Measurements from ENCODE around the gene VWA3B.
"Not testable (repeated sequence)": the region's sequence is repeated elsewhere in the genome, so short reads cannot be mapped to it uniquely, and the experiment has no call there.

Gene VWA3B, protein sequence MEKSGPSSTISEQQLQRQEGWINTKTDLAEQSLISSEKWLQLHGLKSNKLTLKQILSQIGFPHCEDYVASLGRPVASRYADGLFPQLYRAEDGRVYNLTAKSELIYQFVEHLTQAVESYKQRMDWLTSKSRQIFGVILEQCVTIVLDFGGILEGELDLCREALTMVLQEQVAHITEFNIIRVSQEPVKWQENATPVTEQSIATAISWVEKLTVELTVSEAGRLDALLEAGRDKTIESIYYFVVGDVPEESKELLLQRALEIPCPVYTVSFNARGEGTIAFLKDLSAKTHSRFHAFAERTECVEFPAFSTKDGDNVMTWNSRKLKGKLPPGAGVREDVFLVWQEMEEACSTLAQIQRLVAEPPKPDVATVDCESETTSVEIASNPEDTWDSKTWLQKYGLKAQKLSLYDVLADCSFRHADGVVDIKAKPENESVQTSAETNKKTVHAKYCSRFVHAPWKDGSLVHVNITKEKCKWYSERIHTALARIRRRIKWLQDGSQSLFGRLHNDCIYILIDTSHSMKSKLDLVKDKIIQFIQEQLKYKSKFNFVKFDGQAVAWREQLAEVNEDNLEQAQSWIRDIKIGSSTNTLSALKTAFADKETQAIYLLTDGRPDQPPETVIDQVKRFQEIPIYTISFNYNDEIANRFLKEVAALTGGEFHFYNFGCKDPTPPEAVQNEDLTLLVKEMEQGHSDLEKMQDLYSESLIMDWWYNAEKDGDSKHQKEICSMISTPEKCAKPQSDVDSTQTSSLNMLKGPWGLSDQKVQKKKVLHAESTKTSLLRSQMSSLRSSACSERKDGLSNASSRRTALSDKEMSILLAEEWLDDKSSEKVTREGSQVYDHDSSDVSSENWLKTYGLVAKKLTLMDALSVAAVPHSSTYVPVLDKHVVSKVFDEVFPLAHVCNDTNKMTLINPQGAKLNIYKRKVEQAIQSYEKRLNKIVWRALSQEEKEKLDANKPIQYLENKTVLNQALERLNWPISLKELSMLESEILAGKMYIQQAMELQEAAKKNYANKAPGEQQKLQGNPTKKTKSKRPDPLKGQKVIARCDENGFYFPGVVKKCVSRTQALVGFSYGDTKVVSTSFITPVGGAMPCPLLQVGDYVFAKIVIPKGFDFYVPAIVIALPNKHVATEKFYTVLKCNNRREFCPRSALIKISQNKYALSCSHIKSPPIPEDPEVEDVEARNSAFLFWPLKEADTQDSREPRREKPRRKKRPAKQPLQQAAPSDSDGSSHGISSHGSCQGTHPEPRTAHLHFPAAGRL (N-terminal part only)

DNA sequence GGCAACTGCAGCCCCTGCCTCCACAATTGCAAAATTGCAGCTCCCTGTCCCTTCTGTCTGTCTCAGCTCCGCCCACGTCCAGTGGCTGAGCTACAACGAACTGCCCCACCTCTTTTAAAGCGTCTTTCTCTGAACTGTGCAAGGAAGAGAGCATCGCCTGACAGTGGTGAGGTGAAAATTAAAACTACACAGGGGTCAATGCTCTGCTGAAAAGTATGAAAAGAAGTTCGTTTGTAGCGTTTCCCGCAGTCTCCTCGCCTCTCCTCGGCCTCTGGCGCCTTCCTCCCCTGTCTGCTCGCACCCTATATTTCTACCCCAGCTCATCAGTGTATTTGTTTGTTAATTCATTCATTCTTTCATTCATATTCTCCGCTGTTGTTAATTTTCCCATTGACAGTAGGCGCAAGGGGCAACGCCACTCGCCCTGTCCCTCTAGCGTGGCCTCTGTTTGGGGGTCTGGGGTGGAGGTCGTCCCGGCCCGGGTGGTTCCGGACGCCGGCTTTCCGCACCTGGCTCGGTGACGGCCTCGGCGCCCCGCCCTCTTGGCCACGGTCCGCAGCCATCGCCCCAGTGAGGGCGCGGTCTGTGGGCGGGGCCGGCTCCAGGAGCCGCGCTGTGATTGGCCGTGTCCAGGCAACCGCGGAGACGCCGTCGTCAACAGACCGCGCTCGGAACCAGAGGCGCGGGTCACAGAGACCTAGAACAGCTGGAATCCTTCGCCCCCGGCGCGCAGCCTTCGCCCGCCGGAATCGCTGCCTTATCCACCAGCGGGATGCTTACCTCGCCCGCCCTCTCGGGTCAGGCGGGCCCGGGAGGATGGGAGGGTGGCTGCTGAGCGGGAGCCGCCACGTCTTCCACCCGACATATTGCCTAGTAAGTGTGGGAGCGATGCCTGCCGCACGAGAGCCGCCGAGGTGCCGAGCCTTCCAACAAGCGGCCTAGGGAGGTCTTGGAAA is at the start of gene VWA3B:
VWA3B (plus strand) TSS at position 677 of the 956 bp plus-strand sequence. CDS start 5,926 bp downstream, outside the sequence.
- DNase-seq: peak; percentile 44

DNA sequence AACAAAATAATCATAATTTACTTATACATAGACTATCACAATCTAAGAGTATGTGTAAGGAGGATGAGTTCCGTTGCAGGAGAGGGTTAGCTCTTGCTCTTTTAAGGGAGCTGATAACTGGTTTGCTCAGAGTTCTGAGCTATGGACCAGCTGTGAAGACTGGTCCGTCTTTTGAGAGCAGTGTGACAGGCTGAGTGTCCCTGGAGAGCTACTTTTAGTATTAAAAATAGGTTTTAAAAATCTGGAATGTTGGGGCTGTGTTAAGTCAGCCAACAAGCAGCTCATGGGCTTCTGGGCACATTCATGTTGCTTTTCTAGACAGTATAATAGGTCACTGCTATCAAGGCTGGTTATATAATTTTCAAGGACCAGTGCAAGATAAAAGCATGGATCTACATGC is 49.8 kb upstream of the VWA3B start:
- no peak for DNase-seq

GRCh38 chr2:98037666-98038336 is 49.2 kb upstream of the VWA3B start:
- DNase-seq: no peak

DNA sequence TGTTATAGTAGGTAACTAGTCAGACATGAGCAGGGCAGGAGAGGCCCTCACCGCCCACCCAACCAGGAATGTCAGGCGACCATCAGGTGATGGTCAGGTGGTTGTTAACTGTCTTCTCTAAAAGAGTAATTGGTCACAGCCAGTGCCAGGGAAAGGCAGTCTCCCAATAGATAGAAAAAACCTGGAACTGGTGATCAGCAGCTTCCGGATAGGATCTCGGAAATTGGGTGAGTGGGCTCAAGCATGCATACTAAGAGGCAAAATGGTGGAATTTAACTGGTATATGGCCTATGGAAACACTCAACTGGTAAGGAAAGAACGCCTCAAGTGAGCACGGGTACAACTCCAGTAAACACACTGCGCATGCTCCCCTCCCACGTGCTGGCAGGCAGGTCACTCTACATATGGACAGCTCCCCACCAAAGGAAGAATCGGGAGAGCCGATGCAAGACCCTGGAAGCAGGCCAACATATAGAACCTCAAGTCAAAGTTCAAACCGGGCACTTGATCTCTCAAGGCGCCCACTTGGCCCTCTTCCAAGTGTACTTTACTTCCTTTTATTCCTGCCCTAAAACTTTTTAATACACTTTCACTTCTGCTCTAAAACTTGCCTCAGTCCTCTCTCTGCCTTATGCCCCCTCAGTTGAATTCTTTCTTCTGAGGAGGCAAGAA is 47.7 kb upstream of the VWA3B start:
- DNase-seq: no peak

DNA sequence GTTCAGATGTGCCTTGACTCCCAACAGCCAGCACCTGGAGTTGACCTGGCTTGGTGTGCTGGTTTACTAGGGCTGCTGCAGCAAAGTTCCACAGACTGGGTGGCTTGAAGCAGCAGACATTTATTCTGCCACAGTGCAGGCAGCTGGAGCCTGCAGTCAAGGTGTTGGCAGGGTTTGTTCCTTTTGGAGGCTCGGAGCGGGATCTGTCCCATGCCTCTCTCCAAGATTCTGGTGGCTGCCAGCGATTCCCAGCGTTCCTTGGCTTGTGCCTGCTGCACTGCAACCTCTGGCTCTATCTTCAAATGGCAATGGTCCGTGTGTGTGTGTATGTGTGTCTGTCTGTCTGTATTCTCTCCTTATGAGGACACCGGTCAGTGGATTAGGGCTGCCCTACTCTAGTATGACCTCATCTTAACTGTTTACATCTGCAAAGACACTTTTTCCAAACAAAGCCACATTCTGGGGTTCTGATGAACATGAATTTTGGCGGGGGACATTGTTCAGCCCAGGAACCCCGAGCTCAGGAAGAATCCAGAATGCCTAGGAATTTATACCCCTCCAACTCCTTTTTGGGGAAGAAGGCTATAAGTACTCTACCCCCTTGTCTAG is 46.5 kb upstream of the VWA3B start:
- DNase-seq: no peak

- DNase-seq: no peak
Measured at GRCh38 chr2:98043101-98043500, 43.9 kb upstream of the VWA3B start.

DNA sequence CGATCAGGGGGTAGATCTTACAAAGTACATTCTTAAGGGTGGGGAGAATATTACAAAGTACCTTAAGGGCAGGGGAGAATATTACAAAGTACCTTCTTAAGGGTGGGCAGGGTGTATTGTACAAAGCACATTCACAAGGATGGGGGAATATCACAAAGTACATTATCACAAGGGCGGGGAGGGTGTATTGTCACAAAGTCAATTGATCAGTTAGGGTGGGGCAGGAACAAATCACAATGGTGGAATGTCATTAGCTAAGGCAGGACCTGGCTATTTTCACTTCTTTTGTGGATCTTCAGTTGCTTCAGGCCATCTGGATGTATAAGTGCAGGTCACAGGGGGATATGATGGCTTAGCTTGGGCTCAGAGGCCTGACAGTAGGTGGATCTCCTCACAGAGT is 42.2 kb upstream of the VWA3B start:
- not testable (repeated sequence) for DNase-seq

DNA sequence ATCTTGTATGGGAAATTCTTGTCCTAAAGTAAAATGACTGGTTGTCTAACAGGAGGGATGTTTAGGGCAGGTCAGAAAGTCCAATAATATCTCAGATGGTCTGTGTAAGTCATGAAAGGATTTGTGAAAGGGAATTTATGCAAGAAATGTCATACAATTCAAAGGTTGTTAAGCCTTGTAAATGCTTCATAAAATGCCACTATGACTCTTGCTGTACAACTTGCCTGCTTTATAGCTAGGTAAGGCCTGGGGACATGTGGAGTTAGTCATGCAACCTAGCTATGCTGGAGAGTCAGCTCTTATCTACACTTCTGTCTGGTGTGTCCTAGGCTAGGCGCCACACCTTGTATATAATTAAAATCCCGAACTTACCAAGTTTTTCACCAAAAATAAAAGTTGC is 36.9 kb upstream of the VWA3B start:
- DNase-seq: no peak

GRCh38 chr2:98058191-98058975 is 28.6 kb upstream of the VWA3B start:
- DNase-seq: no peak

GRCh38 chr2:98060277-98060676 is 26.7 kb upstream of the VWA3B start:
- DNase-seq: no peak

DNA sequence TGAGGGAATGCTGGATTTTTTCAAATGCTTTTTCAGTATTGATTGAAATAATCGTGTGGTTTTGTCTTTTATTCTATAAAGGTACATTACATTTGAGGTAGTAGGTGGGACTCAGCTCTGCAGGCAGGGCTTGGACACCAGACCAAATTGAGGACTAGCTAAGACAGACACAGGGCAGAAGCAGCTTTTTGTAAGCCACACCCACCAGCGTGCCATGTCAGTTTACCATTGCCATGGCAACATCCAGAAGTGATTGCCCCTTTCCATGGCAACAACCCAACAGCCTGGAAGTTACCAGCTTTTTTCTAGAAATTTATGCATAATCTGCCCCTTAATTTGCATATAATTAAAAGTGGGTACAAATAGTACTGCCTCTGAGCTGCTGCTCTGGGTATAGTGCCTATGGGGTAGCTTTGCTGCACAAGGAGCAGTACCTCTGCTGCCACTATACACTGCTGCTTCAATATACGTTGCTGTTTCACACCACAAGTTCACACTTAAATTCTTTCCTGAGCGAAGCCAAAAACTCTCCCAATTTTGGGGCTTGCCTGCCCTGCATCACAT is 23.6 kb upstream of the VWA3B start:
- no peak for DNase-seq

- DNase-seq: no peak
Measured at GRCh38 chr2:98065808-98066207, 21.2 kb upstream of the VWA3B start.

- no peak for DNase-seq
Measured at GRCh38 chr2:98067160-98067559, 19.8 kb upstream of the VWA3B start.

- DNase-seq: no peak
Measured at GRCh38 chr2:98070081-98070480, 16.9 kb upstream of the VWA3B start.

GRCh38 chr2:98072442-98072841 is 14.5 kb upstream of the VWA3B start:
- no peak for DNase-seq

GRCh38 chr2:98078701-98079100 is 8.3 kb upstream of the VWA3B start:
- no peak for DNase-seq

DNA sequence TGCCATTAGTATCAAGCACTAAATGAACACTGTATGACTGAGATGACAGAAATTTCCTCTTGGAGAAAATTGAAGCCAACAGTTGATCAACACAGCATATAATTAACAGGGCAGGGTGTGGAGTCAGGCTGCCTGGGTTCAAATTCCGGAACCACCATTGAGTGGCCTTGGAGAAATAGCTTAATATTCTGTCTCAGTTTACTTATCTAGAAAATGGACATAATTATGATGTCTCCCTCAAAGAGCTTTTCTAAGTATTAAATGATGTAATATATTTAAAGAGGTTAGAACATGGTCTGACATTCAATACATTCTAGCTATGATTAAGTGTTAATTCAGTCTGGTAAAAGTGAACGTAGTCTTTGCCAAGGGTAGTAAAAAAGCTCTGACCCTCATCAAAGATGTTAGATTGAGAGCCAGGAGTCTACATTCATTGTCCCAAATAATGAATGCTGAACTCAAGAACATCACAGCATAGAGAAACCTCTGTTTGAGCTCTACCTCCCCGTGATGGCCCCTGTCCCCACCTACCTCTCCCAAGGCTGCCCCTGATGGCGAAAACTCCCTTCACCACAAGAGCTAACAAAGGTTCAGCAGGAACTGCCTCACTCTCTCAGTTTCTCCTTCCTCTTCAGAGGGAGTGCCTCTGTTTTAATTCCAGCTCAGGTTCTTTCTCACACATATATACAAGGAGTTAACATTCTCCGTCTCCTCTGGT is 2.7 kb upstream of the VWA3B start:
- no peak for DNase-seq

GRCh38 chr2:98084869-98085238 is 2.1 kb upstream of the VWA3B start:
- DNase-seq: no peak

- no peak for DNase-seq
Measured at GRCh38 chr2:98085649-98086048, 1.3 kb upstream of the VWA3B start.

Data from EL (cell line).